Measurements from ENCODE around the gene LRPPRC. TPM values are rescaled to one million over a fixed set of nuclear protein-coding genes. Genes with fewer than 3 reads are reported as not detected.
A peak's percentile ranks its signal among the peaks of the same experiment; 100 is the strongest.

The LRPPRC gene
- total RNA-seq, 1 experiment from 2014 or later, result 253 TPM

- no peak for TF ChIP-seq NFYB (CRISPR knock-in tag; conservative IDR thresholded peaks at IDR 0.05; ENCODE audit: low read depth)
- peak; percentile 81; the same call in 1 of the 2 replicates for TF ChIP-seq MAX (CRISPR knock-in tag; IDR thresholded peaks at IDR 0.05)
- TF ChIP-seq FOXK1 (CRISPR knock-in tag; IDR thresholded peaks at IDR 0.05), result peak; percentile 34; the same call in 1 of the 2 replicates
- TF ChIP-seq ERG (CRISPR knock-in tag; IDR thresholded peaks at IDR 0.05), result no peak
- no peak for TF ChIP-seq ATF2 (CRISPR knock-in tag; IDR thresholded peaks at IDR 0.05; ENCODE audit: borderline replicate concordance, low read depth)
- TF ChIP-seq USF2 (CRISPR knock-in tag; IDR thresholded peaks at IDR 0.05), result peak; percentile 95
- no peak; the same call in 1 of the 2 replicates for TF ChIP-seq TEAD1 (CRISPR knock-in tag; IDR thresholded peaks at IDR 0.05)
- TF ChIP-seq NR2C2 (CRISPR knock-in tag; IDR thresholded peaks at IDR 0.05), result peak; percentile 76
- peak; percentile 20; the same call in 1 of the 2 replicates for TF ChIP-seq ARID4B (CRISPR knock-in tag; IDR thresholded peaks at IDR 0.05; ENCODE audit: borderline replicate concordance)
- TF ChIP-seq ZNF396 (CRISPR knock-in tag; IDR thresholded peaks at IDR 0.05; ENCODE audit: borderline replicate concordance), result no peak
Observed at GRCh38 chr2:43995733-43996533, at the start of gene LRPPRC (continued).

GRCh38 chr2:44045061-44045460, 49.3 kb upstream of the LRPPRC start:
- H3K9me3 Mint-ChIP-seq, result peaks cover 29% of the 10 kb centered on the region
- no peak for DNase-seq (ENCODE audit: low spot score)
- no peak overlapping the region for H3K27ac Mint-ChIP-seq
- H3K4me3 Mint-ChIP-seq, result no peak overlapping the region
- POLR2A ChIA-PET, result interaction anchor here (0.6 kb wide), 1 partner anchor 121 kb away, joined by 3 read pairs; no protein-coding TSS in a partner anchor
- ATAC-seq, result no peak
- H3K36me3 Mint-ChIP-seq, result no peaks in the 10 kb centered on the region
- CTCF ChIA-PET, result interaction anchor here (0.6 to 1.7 kb wide), 8 partner anchors 8 to 314 kb away, joined by 3 to 21 read pairs (median 6); no protein-coding TSS in a partner anchor
- H3K27me3 Mint-ChIP-seq (ENCODE audit: low read depth), result peaks cover 4% of the 10 kb centered on the region
- no peaks in the 10 kb centered on the region for H3K4me1 Mint-ChIP-seq
- TF ChIP-seq ZNF416 (CRISPR knock-in tag; IDR thresholded peaks at IDR 0.05), result no peak
- TF ChIP-seq PRRX2 (CRISPR knock-in tag; IDR thresholded peaks at IDR 0.05), result no peak
- TF ChIP-seq USF1 (CRISPR knock-in tag; IDR thresholded peaks at IDR 0.05), result no peak
- TF ChIP-seq NR1H2 (CRISPR knock-in tag; IDR thresholded peaks at IDR 0.05), result no peak
- no peak for TF ChIP-seq ZNF138 (CRISPR knock-in tag; conservative IDR thresholded peaks at IDR 0.05)
- TF ChIP-seq TP53 (CRISPR knock-in tag; IDR thresholded peaks at IDR 0.05), result no peak
- no peak for TF ChIP-seq SP1 (CRISPR knock-in tag; conservative IDR thresholded peaks at IDR 0.05)
- TF ChIP-seq E2F1 (CRISPR knock-in tag; IDR thresholded peaks at IDR 0.05), result no peak
- TF ChIP-seq MLX (CRISPR knock-in tag; IDR thresholded peaks at IDR 0.05), result no peak
- no peak for TF ChIP-seq ESRRA (CRISPR knock-in tag; IDR thresholded peaks at IDR 0.05; ENCODE audit: borderline replicate concordance)
- no peak for TF ChIP-seq ELF4 (CRISPR knock-in tag; IDR thresholded peaks at IDR 0.05; ENCODE audit: low read depth)
- no peak for TF ChIP-seq OVOL2 (CRISPR knock-in tag; IDR thresholded peaks at IDR 0.05; ENCODE audit: borderline replicate concordance)
